ENCODE measurements around the gene DPP7. TPM values are rescaled to one million over a fixed set of nuclear protein-coding genes. Genes with fewer than 3 reads are reported as not detected.

Gene DPP7
- 6.1 TPM for total RNA-seq (ENCODE audit: unreplicated experiment)
- long read RNA-seq, transcript DPP7-201 (13 exons, 1,590 nt): major isoform, 5 of 11 reads
- long read RNA-seq, partial matches to known transcripts: 1 of 11 reads
- long read RNA-seq, other reads (novel, unspliced or antisense): 5 of 11 reads

GRCh38 chr9:137114613-137115393, at the start of gene DPP7:
DPP7 (minus strand) TSS chr9:137114733; CDS start chr9:137114713, 20 bp downstream.
- Mint-ChIP-seq H3K9me3 (ENCODE audit: unreplicated experiment) (no peaks in the 10 kb centered on the region), H3K27me3 (ENCODE audit: unreplicated experiment) (peaks cover 10% of the 10 kb centered on the region), H3K27ac (ENCODE audit: unreplicated experiment) (no peak within 1 kb of the TSS), H3K4me3 (ENCODE audit: unreplicated experiment) (no peak within 1 kb of the TSS), H3K4me1 (ENCODE audit: unreplicated experiment) (no peaks in the 10 kb centered on the region), H3K36me3 (ENCODE audit: low read depth, unreplicated experiment) (no peaks in the 10 kb centered on the region)
- DNase-seq (ENCODE audit: low spot score): no peak
- no peak for TF ChIP-seq CTCF (IDR thresholded peaks at IDR 0.05; ENCODE audit: unreplicated experiment)

- H3K27me3 Mint-ChIP-seq (ENCODE audit: unreplicated experiment): peaks cover 20% of the 10 kb centered on the region
- H3K27ac Mint-ChIP-seq (ENCODE audit: unreplicated experiment): no peak overlapping the region
- H3K4me1 Mint-ChIP-seq (ENCODE audit: unreplicated experiment): peaks cover 2% of the 10 kb centered on the region
- no peaks in the 10 kb centered on the region for H3K9me3 Mint-ChIP-seq (ENCODE audit: unreplicated experiment)
- no peak for DNase-seq (ENCODE audit: low spot score)
- H3K4me3 Mint-ChIP-seq (ENCODE audit: unreplicated experiment): no peak overlapping the region
- no peaks in the 10 kb centered on the region for H3K36me3 Mint-ChIP-seq (ENCODE audit: low read depth, unreplicated experiment)
- no peak for TF ChIP-seq CTCF (IDR thresholded peaks at IDR 0.05; ENCODE audit: unreplicated experiment)
Observed at GRCh38 chr9:137163805-137164204, 49.3 kb upstream of the DPP7 start.

GRCh38 chr9:137163365-137163715, 48.8 kb upstream of the DPP7 start:
- H3K4me1 Mint-ChIP-seq (ENCODE audit: unreplicated experiment): peaks cover 2% of the 10 kb centered on the region
- H3K27ac Mint-ChIP-seq (ENCODE audit: unreplicated experiment): no peak overlapping the region
- peaks cover 21% of the 10 kb centered on the region for H3K27me3 Mint-ChIP-seq (ENCODE audit: unreplicated experiment)
- H3K9me3 Mint-ChIP-seq (ENCODE audit: unreplicated experiment): no peaks in the 10 kb centered on the region
- H3K4me3 Mint-ChIP-seq (ENCODE audit: unreplicated experiment): no peak overlapping the region
- DNase-seq (ENCODE audit: low spot score): no peak
- no peak for TF ChIP-seq CTCF (IDR thresholded peaks at IDR 0.05; ENCODE audit: unreplicated experiment)
- no peaks in the 10 kb centered on the region for H3K36me3 Mint-ChIP-seq (ENCODE audit: low read depth, unreplicated experiment)

GRCh38 chr9:137162505-137163364, 48.2 kb upstream of the DPP7 start:
- Mint-ChIP-seq H3K36me3 (ENCODE audit: low read depth, unreplicated experiment) (no peaks in the 10 kb centered on the region), H3K27ac (ENCODE audit: unreplicated experiment) (no peak overlapping the region), H3K4me3 (ENCODE audit: unreplicated experiment) (no peak overlapping the region), H3K27me3 (ENCODE audit: unreplicated experiment) (peaks cover 25% of the 10 kb centered on the region), H3K4me1 (ENCODE audit: unreplicated experiment) (peaks cover 2% of the 10 kb centered on the region), H3K9me3 (ENCODE audit: unreplicated experiment) (no peaks in the 10 kb centered on the region)
- no peak for TF ChIP-seq CTCF (IDR thresholded peaks at IDR 0.05; ENCODE audit: unreplicated experiment)
- DNase-seq (ENCODE audit: low spot score): no peak
